ENCODE measurements around the gene NIPBL.

GRCh38 chr5:36881304-36881703 is 4.7 kb downstream of the NIPBL start:
- TF ChIP-seq ZBTB33 (IDR thresholded peaks at IDR 0.05) (no peak), SREBF2 (IDR thresholded peaks at IDR 0.05; ENCODE audit: low read length) (no peak), POLR2A (IDR thresholded peaks at IDR 0.05; ENCODE audit: low read depth, low read length) (no peak), BHLHE40 (IDR thresholded peaks at IDR 0.05; ENCODE audit: borderline replicate concordance in 1 of 2, low read depth in 2 of 2, low read length in 1 of 2) (no peak), GABPA (IDR thresholded peaks at IDR 0.05; ENCODE audit: low read depth) (no peak), CTCF (IDR thresholded peaks at IDR 0.05 in 2 of 3, conservative IDR thresholded peaks at IDR 0.05 in 1 of 3; ENCODE audit: control insufficient read depth in 2 of 3, extremely low read depth in 1 of 3, insufficient read depth in 1 of 3, low read depth in 3 of 3, low read length in 3 of 3) (no peak), IKZF1 (conservative IDR thresholded peaks at IDR 0.05) (no peak), ATF3 (IDR thresholded peaks at IDR 0.05; ENCODE audit: borderline replicate concordance, extremely low read depth, low read depth, low read length) (no peak), SMC3 (IDR thresholded peaks at IDR 0.05; ENCODE audit: borderline replicate concordance, low read length) (no peak), HDAC6 (IDR thresholded peaks at IDR 0.05; ENCODE audit: unreplicated experiment) (no peak), SMAD1 (IDR thresholded peaks at IDR 0.05; ENCODE audit: low read depth, partially characterized antibody) (no peak), REST (IDR thresholded peaks at IDR 0.05; ENCODE audit: low read depth, low read length) (no peak), POLR2AphosphoS5 (IDR thresholded peaks at IDR 0.05; ENCODE audit: low read length) (no peak)
